NCI-H524 (cell line): Measurements from ENCODE around the gene ARL5B.

Experiments used
- DNase-seq, 2 experiments: peaks; one replicate each; lab custom pipeline; 2025; lab: John Stamatoyannopoulos, UW

ARL5B gene

DNA sequence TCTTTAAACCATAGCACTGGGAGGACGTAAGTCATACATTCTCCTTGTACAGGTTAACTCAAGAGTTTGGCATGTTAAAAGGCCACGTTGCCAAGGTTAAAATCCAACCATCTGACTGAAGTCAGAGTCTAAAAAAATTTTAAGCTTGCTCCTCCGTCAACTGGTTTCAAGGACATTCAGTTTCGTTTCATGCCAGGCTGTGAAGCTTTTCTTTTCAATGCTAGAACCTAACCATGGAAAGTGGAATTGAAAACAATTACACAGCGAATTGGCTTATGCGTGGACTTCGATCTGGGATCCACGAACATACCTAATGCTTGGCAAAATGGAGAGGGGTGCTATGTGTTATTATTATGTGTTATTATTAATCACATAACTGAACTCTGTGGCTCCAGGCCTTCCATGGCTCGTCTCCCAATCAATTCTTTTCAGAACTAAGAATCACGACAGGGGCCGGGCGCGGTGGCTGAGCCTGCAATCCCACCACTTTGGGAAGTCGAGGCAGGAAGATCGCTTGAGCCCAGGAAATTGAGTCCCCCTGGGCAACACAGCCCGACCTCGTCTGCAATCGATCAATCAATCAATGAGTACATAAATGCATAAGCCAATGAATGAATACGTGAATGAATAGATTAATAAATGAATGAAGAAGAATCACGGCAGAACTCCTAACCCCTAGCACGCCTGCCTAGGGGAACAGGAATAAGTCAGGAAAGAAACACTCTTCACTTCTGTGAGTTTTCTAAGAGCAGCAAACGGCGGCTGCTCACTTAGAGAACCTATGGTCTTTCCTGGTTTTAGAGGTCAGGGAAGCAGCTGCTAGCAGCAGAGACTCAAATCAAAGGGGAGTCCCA is 733 bp upstream of the ARL5B start:
- DNase-seq = no peak

DNA sequence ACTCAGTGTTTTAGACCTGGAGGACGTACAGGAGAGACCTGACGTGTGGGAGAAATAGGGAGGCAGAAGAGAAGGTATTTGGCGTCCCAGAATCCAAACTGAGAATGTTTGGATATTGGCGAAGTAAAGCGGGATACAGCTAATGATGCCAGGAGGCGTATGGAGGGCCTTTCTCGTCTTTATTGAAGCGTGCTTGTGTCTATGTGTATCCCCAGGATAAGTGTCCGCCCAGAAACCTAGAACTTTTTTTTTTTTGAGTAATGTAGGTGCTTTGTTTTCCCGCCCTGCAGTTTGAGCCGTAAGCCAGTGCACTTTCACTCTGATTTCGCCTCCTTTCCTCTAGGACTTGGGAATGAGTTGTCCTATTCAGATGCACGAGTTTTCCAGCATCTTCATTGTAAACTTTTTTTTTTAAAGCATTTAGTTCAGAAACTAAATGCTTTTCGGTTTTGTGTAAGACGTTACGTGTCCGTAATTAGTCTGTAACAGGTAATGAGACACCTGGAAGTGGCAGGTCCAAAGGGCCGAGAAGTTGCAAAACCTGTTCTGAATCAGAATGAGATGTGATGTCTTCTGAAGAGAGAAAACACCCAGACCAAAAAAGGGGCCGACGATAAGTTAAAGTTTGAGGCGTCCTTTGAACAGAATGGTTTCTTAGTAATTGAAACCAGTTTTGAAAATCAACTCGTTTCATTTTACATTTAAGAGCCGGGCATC is 746 bp downstream of the ARL5B start:
- peak in 1 of 2 experiments; percentile 14 for DNase-seq

DNA sequence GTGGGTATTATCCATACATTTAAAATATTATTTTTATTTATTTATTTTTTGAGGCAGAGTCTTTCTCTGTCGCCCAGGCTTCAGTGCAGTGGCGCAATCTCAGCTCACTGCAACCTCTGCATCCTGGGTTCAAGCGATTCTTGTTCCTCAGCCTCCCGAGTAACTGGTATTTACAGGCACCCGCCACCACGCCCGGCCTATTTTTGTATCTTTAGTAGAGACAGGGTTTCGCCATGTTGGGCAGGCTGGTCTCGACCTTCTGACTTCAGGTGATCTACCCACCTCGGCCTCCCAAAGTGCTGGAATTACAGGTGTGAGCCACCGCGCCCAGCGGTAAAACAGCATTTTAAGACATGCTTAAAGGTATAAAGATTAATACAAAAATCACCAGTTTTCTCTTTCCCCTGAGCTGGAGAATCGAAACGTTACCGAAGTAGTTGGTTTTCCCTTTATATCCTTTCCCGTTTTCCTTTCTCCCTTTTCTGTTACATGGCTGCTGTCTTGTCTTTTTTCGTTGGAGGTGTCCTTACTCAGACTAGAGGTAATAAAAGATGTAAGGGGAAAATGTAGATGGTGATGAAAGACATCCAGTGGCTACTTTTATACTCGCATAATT is 1.7 kb downstream of the ARL5B start:
- DNase-seq = no peak

DNA sequence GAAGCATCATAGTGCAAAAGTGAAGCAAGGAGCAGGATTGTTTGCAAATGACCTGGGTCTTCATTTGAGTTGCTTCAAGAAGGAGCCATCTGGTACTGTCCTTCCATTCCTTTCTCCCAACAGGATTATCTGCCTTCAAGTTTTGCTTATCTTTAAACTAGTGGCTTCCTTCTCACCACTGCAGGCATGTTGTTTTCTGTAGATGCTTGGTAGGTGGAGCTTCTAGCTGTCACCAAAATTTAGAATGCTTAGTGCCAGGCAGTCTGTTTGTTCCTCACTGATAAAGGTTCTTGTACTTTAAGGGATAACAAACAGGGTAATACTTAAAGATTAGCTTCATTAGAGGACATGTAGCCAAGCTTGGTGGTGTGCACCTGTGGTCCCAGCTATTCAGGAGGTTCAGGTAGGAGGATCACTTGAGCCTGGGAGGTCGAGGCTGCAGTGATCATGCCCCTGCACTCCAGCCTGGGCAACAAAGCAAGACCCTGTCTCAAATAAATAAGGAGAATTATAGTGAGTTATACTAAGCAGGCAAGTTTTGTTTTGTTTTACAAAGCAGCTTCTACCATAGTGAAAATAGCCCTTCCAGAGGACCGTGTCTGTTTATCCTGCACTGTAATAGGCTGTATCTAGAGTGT is 5.7 kb downstream of the ARL5B start:
- DNase-seq = no peak

DNA sequence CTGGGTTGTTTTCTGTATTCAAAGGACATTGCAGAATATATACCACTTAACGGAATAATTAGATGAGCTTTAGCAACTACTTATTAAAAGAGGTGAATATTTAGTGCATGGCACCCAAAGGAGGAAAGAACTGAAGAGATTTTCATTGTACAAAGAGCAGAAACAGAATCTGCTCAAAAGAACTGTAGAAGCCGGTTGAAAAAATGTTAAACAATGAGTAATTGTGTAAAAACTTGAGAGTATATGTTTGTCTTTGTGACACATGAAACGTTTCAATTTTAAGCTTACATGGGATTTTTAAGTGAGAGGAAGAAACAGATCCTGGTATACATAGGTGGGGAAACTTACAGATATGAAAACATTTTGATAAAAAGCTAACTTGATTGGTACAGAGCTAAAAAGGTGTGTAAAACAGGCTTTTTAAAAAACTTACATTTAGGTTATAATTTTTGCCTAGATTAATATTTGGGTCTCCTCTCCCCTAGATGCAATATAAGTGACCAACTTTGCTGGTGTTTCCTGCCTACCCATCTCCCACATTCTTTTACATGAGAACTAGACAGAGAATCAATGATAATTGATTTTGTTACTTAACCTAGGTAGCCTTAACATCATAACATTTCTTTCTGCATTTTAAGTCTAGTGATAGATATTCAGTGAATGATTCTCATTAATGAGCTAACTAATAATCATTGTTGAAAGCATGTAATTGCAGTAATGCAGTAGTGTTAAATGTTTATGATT is 6.8 kb downstream of the ARL5B start:
- DNase-seq = no peak

DNA sequence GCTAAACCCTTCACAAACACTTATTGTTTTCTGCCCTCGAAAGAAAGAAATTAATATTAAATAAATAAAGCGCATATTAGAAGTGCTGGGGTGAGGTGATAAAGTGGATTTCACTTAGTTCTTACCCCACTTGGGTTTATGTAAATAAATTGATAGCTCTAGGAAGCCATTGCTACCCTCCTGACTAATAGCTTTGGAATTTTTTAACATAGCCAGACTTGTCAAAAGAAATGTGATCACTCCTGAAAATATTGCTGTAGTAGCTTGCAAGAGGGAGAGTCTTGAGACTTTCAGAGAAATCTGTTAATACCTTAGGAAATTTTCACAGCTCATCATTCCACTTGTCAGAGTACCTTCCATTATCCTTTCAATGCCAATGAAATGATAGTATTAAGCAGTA is 7.6 kb downstream of the ARL5B start:
- DNase-seq = no peak

DNA sequence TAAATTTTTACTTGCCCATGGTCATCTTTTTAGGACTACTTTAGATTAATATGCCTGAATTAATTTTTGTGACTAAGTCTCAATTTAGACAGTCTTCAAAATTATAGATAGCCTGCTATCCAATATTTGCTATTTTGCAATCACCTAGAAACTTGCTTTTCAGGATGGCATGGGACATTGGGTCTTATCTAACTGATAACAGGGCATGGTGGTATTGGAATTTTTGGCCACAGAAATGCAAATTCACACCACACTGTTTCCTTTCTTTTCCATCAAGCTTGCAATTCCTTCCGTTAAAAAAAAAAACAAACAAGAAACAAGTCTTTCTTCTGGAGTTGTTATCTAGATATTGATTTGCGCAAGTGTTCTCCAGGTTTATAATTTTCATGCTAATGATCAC is 8.8 kb downstream of the ARL5B start:
- DNase-seq = no peak

DNA sequence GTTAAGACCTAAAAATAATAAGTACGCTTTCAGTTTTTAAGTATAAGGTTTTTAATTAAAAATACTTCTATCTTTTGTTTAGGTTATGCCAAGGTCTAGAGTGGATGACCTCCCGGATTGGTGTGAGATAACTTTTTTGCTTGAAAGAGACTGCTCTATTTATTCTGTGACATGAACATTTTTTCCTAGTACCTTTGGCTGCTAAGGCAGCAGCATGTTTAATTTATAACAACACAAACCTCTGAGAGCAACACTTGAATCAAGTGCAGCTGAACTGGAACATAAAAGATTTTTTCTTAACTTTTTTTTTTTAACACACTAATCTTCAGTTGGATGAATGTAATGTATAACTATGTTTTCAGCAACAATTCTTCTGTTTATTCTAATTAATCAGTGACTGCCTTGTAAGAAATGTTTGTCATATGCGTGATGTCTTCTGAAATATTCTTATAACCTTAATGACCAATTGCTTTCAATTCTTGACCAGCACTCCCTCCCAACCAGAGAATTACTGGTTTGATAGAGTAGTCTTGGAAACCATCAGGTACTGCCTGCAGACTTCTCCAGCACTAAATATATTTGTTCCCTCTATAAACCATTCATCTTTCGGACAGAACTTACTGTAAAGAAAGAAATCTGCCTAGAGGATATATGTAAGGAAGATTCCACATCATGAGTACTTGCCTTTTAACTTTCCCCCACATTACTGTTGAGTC is 16.0 kb downstream of the ARL5B start:
- DNase-seq = no peak

DNA sequence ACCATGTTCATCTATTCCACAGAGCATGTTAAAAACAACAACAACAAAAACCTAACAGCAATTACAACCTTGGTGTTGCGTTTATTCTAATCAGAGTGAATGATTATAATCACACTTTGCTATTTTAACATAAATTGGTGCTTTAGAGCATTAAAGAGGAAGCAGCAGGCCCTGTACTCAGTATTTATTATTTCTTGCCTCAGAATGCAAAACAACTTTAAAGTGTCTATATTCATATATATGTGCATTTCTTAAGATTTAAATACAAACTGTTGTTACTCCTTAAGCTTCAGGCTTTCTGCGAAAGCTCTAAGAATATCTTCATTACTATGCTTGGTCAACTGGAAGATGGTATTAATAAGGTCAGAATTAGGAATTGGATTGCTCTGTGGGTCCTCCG is 21.5 kb downstream of the ARL5B start:
- DNase-seq = no peak

DNA sequence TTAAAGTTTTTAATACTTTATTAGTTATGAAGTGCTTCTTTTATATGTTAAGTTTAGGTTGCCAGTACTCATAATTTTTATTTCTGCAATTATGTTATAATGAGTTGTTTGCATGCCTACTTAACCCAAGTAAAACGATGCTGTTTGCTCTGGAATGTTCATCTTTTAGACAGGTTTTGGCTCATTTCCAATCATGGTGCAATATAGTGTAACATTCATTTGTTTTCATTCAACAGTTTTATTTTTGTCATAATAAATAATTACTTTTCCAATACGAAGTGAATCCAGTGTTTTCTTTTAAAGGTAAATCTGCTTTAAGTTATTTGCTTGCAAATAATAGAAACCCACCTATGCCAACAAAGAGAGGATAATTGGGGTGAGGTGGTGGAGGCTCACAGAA is 22.1 kb downstream of the ARL5B start:
- no peak for DNase-seq

DNA sequence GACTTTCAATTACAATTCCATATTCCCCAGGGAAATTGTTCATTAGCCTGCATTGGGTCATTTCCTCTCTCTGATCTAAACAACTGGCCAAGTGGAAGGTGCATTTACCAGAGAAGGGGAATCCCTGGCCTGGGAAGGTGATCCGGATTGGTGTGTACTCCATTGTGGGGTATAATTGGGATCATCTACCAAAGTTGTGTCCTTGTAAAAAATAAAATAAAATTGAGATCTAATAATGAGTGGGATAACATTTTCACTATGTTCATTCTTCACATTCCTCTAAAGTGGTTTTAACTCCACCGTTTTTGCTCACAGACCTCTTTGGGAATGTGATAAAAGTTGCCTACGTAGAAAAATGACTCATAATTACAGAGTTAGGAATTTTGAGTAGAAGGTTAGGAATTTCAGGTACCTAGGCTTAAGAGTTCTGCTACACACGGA is 22.8 kb downstream of the ARL5B start:
- DNase-seq = no peak

DNA sequence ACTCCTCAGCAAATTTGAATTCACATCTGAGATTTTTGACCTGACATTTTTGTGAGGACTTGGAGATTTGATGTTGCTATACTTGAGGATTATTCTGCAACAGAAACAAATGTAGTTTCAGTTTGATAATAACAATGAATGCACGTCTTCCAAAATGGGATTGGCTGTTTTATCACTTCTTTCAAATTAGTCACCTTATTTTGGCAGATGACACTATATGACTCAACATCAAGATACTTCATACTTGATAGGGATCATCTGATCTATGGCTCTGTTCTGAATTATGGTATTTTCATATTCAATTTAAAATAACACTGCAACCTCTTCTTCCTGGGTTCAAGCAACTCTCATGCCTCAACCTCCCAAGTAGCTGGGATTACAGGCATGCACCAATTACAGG is 24.2 kb downstream of the ARL5B start:
- no peak for DNase-seq

DNA sequence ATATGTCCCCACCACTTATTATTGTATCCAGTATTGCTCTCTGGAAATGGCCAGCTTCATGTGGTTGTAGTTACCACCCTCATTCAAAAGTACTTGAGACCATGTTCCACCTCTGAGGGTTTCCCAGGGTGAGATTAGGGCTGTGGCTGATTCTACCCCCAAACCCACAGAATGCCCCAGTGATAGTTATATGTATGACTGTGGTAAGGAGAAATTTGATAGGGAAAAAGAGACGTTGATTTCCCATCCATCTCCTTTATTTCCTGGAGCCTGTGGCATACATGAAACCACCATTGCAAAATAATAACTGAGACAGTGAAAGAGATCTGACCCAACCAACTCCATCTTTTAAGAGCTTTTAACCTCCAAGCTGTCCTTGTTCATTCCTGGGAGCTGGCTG is 25.2 kb downstream of the ARL5B start:
- no peak for DNase-seq

DNA sequence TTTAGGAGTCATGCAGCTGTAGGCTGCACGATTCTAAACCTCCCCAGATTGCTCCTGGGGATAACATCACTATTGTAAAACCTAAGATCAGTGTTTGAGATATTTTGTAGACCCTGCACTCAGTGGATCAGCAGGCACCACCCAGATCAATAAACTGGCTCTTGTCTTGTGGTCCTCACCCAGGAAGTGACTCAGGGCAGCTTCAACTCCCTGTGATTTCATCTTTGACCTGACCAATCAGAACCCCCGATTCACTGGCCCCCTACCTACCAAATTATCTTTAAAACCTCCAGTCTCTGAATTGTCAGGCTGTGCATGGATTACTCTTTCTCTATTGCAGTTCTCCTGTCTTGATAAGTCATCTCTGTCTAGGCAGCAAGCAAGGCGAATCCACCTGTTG is 25.7 kb downstream of the ARL5B start:
- DNase-seq = no peak

DNA sequence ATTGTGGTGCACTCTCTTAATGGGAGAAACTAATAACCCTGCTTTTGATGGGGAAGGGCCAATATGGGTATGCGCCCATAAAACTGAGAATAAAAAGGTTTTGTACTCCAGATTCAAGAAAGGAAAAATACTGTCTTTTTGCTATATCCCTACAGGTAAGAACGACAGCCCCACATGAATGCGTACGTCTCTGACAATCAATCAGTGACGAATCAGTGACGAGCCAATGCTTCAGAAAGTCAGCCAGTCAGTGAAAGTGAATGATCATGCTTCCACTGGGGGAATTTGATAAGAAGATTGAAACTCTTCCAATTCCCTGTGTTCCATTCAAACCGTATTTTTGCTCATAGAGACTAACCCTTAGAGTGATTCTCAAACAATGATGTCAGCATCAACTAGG is 26.3 kb downstream of the ARL5B start:
- DNase-seq = no peak

DNA sequence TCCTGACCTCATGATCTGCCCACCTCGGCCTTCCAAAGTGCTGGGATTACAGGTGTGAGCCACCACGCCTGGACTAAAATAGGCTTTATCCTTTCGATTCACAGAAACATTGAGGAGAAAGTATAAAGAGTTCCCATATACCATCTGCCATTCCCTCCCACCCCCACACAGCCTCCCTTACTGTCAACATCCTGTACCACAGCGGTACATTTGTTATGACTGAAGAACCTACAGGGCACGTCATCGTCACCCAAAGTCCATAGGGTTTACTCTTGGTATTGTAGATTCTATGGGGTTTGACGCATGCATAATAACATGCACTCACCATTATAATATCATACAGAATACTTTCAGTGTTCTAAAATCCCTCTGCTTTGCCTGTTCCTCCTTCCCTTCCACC is 28.0 kb downstream of the ARL5B start:
- DNase-seq = no peak

DNA sequence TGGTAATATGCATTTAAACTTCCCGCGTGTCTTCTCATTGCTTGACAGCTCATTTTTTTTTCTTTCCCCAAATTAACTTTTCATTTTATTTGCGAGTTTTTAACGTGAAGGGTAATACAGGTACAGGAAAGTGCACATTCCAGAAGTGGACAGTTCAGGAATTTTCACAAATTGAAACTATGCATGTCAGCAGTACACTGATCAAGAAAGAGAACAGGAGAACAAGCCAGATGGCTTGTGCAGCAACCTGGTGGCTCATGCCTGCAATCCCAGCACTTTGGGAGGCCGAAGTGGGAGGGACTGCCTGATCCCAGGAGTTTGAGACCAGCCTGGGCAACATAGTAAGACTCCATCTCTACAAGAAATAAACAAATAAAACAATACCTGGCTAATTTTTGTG is 28.5 kb downstream of the ARL5B start:
- no peak for DNase-seq

DNA sequence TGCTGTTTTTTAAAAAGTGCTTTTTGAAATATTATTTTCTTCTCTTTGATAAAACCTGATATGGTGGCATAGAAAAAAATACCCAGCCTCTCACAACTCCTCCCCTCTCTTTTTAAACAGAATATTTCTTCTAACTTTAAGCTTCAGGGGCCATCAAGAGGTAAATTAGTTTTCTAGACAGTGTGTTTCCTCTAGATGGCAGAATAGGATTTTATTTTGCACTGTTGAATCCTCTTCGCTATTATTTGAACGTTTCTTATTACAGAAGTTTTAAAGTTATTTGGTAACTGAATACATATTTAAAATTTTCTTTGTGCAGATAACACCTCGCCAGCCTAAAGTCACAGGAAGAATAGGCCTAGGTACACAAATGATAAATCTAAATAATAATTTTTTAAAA is 30.3 kb downstream of the ARL5B start:
- no peak for DNase-seq

DNA sequence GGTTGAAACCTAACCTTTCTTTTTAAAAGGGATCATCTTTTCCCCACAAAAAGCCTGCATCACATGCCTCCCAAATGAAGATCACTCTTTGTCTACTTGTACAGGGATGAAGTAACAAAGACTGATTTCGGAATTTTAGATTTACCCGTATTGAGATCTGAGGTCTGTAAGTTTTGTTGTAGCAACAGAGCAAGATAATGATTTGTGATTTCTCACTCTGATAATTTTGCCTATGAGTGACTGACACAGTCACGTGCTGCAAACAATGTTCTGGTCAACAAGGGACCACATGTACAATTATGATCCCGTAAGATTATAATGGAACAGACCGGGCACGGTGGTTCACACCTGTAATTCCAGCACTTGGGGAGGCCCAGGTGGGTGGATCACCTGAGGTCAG is 31.3 kb downstream of the ARL5B start:
- DNase-seq = no peak

DNA sequence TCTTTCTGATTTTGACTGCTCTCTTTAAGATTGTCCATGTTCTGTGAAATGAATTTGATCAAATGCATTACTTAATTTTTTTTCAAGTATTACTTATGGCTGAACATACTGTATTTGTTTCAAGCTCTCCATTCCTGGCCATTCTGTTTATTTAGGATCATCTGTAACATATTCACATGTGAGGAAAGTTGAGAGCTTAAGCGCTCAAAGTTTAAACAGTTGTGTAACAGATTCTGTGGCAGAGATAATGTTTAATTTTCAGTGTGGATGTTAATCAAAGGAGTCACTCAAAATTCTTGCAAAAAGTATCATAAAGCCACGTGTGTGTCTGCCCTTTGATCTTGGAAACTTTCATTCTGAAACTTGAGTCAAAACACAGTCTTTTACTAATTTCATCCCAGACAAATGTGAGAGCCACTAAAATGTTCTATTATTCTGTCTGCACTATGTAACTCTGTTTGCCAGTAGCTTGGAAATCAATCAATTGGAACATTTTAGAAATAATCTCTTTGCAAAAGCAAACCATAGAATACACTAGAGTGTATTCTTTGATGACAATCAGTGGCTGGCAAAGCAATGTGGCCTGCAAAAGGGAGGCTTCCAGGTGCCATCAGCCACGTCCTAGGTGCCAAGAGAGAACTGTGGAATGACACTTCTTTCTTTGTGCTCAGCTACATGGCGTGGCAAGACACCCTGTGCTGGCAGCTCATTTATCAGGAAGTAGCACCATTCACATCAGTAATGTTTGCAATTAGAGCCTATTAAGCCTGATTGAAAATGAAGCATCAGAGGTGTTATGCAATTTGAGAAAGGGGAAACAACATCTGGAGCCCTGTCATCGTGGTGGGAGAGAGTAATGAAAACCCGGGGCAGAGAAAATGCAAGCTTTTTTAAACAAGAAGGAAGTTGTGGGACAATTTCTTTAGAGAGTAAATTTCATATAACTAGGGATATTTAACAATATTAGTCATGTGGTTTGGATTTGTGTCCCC is 40.9 kb downstream of the ARL5B start:
- DNase-seq = no peak
